Heart right ventricle (tissue), 16 donors: ENCODE results near the gene PLD2. TPM values are rescaled to one million over a fixed set of nuclear protein-coding genes. Genes with fewer than 3 reads are reported as not detected.
A peak's percentile ranks its signal among the peaks of the same experiment; 100 is the strongest.

Experiments used
- ATAC-seq, 8 donors: fragments of 200-7000 bp; cut with Tn5 transposase; one replicate each; pipeline ENCODE4 v1.9.1; 2020; ENCODE audit warnings: mild to moderate bottlenecking in 8 of 8, moderate library complexity in 8 of 8, moderate number of reproducible peaks in 1 of 8
- DNase-seq, 2 donors: peaks; one replicate each; pipeline ENCODE4 v3.0.0-alpha.2; 2020
- H3K27ac ChIP-seq, 10 donors: fragments of 200-600 bp; sonication (generic) in 2 of 10; one replicate each; pipeline versions ENCODE4 v1.5.0 to v1.8.0; 2020 to 2022; ENCODE audit warnings: mild to moderate bottlenecking in 3 of 10
- H3K27me3 ChIP-seq, 7 donors: fragments of 200-600 bp; one replicate each; pipeline ENCODE4 v1.8.0; 2021 to 2022; ENCODE audit warnings: mild to moderate bottlenecking in 2 of 7
- H3K36me3 ChIP-seq, 9 donors: fragments of 200-600 bp; sonication (generic) in 1 of 9; one replicate each; pipeline versions ENCODE4 v1.5.0 to v1.8.0; 2020 to 2022; ENCODE audit warnings: mild to moderate bottlenecking in 2 of 9
- H3K4me1 ChIP-seq, 9 donors: fragments of 200-600 bp; sonication (generic) in 1 of 9; one replicate each; pipeline versions ENCODE4 v1.5.0 to v1.8.0; 2020 to 2022; ENCODE audit warnings: mild to moderate bottlenecking in 4 of 9
- H3K4me3 ChIP-seq, 10 donors: fragments of 200-600 bp; sonication (generic) in 2 of 10; one replicate each; pipeline versions ENCODE4 v1.5.0 to v1.8.0; 2020 to 2022; ENCODE audit warnings: mild to moderate bottlenecking in 7 of 10, moderate library complexity in 2 of 10
- H3K9me3 ChIP-seq, 11 donors: fragments of 200-600 bp in 10 of 11; sonication (generic) in 2 of 11; one replicate each; pipeline versions ENCODE4 v1.5.0 to v1.8.0; 2013 to 2022; ENCODE audit warnings: mild to moderate bottlenecking in 2 of 11, control low read depth in 1 of 11, moderate library complexity in 1 of 11
- WGBS, 2 donors: extraction: QIAGEN DNeasy Blood & Tissue Kit; methylation state at CpG; one replicate each; pipeline ENCODE4 v1.1.7; 2013; ENCODE audit warnings: inconsistent platforms in 1 of 2; 5-methylcytosine and 5-hydroxymethylcytosine counted together
- intact Hi-C, 10 donors: fragments of 100-400 bp; cut with DNase I; formaldehyde crosslinking; loops; one replicate each; pipeline versions ENCODE4 v1.11.1 to v1.14.2; 2022
- polyA plus RNA-seq, 2 donors: library from polyadenylated mRNA; stranded (reverse); fragments of 200-250 nt; gene quantifications; one replicate each; pipeline ENCODE4 v1.2.3, GENCODE V29; 2013
- total RNA-seq, 10 donors: library from RNA; stranded (reverse); fragmentation: NEBNext Ultra II Directional in 3 of 10; extraction: Animal tissue kit (Norgen Biotek cat#: 25700) in 3 of 10; gene quantifications; one replicate each; pipeline versions ENCODE4 v1.2.1 to v1.2.4, GENCODE V29; 2021 to 2023
- TF ChIP-seq, protein P1 (sequence below), 9 donors: fragments of 200-600 bp; sonication (generic) in 2 of 9; IDR thresholded peaks; one replicate each; pipeline versions ENCODE4 v1.5.0 to v1.8.0; 2021 to 2022; ENCODE audit warnings: antibody characterized with exemption in 9 of 9, mild to moderate bottlenecking in 5 of 9, moderate library complexity in 1 of 9
- donor health status: Arrhythmogenic right ventricular cardiomyopathy.
- donor health status: ischemic (EF 13 %, LVEDD 7.1; RV severe dilation, severe dysfunction).
- donor health status: healthy with polysubstance abuse.
- donor health status: DM: no; HTN: yes; CAD: no.
- donor health status: DM: no; HTN: no; CAD: no.
- donor health status: ischemic (EF 25% LVEDD 6.9; RV normal size, moderate dysfunction).
- donor health status: ischemic (EF 25% LVEDD 5.7; RV mildly dilated, moderate dysfunction).
- donor health status: healthy.
- donor health status: DM: yes; HTN: yes; CAD: no.
- donor health status: Ischemic cardiomyopathy.
- donor health status: ischemic (EF 35%, LVEDD 5.7; RV mildly dilated, moderate dysfunction).
- donor health status: nonischemic (EF 11% LVEDD 7.7; RV severe dilation, severe dysfunction).
- donor health status: DM: yes; HTN: yes; CAD: no.
- donor health status: PGD.
- donor health status: ischemic (EF 29% LVEDD 5.4; RV normal size, mild dysfunction).
- donor health status: nonischemic (EF 23%, LVEDD 6.1; RV moderate dilation, normal function).

The PLD2 gene
- total and polyA plus RNA-seq, 12 donors: 5.6 to 20.7 (median 10.4) TPM

DNA sequence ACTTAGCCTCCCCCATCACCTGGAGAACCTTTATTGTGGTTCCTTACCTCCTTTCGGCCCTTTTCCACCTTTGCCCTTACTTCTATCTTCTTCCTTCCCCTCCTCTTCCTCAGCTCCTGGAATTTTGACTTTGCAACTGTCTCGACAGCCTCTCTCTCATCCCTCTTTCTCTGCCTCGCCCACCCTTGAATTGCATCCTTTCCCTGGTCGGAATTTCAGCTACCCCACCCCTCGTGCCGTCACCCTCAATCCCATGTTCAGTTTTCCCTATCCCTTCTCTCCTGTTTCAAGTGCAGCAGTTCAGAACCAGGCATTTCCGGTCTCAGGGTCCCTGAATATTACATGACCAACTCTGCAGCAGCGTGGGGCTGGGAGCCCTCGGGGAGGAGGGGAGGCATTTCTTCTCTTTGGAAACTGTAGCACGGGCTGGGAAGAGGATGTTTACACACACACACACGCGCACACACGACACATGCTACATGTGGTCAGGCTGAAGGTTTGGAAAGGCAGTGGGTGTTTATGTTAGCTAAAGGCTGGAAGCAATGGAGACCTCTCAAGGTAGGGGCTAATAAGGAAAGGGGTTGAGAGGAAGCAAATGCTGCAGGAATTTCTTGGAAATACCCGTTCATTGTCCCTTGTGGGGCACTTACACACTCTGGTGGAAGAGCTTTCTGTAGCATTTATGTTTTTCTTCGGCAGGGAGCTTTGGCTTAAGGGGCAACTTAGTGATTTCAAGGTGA lies 27.2 kb downstream of the PLD2 start:
- 5 to 10% methylated on average over 15 of the region's 15 CpGs for WGBS, 2 donors
- peak overlapping the region; percentile 64 to 97 (median 92) for H3K27ac ChIP-seq
- H3K27me3 ChIP-seq: no peaks in the 10 kb centered on the region
- H3K4me1 ChIP-seq: peaks cover 10 to 57% (median 54%) of the 10 kb centered on the region in 9 donors
- H3K36me3 ChIP-seq: peaks cover 0 to 9% (median 0%) of the 10 kb centered on the region in 9 donors
- no peaks in the 10 kb centered on the region for H3K9me3 ChIP-seq
- peak in 1 of 2 donors; percentile 38 for DNase-seq
- ATAC-seq: peak in 5 of 8 donors; percentile 1 to 31 (median 7)
- intact Hi-C loops: loop anchor here in 4 of 10 donors (2.0 to 10.0 kb wide), 2 partner anchors 43 to 51 kb away; no protein-coding TSS in a partner anchor
- H3K4me3 ChIP-seq: peak overlapping the region; percentile 67 to 99 (median 90)
- TF ChIP-seq, protein P1, sequence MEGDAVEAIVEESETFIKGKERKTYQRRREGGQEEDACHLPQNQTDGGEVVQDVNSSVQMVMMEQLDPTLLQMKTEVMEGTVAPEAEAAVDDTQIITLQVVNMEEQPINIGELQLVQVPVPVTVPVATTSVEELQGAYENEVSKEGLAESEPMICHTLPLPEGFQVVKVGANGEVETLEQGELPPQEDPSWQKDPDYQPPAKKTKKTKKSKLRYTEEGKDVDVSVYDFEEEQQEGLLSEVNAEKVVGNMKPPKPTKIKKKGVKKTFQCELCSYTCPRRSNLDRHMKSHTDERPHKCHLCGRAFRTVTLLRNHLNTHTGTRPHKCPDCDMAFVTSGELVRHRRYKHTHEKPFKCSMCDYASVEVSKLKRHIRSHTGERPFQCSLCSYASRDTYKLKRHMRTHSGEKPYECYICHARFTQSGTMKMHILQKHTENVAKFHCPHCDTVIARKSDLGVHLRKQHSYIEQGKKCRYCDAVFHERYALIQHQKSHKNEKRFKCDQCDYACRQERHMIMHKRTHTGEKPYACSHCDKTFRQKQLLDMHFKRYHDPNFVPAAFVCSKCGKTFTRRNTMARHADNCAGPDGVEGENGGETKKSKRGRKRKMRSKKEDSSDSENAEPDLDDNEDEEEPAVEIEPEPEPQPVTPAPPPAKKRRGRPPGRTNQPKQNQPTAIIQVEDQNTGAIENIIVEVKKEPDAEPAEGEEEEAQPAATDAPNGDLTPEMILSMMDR (IDR thresholded peaks at IDR 0.05): no peak

DNA sequence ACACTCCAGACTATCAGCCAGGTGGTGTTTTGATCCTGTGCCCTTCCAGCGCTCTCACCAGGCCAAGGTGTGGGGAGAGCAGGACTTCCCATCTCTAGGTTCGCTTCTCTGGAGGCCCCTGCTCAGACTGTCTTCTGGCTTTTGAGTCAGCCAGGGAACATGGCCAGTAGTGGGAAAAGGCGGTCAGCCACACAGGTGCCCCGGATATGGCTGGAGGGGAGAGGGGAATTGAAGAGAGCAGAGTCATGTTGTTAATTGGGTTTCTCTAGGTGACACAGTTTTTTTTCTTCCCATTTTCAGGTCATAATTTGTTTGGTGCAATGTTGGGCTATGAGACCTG lies 27.7 kb downstream of the PLD2 start:
- TF ChIP-seq, protein P1 (IDR thresholded peaks at IDR 0.05): no peak
- Histone ChIP-seq H3K27ac (peak overlapping the region in 8 of 10 donors; percentile 89 to 97 (median 93)), H3K36me3 (peaks cover 0 to 9% (median 0%) of the 10 kb centered on the region in 9 donors), H3K27me3 (no peaks in the 10 kb centered on the region), H3K4me3 (peak overlapping the region in 9 of 10 donors; percentile 67 to 99 (median 91)), H3K9me3 (no peaks in the 10 kb centered on the region), H3K4me1 (peaks cover 10 to 62% (median 58%) of the 10 kb centered on the region in 9 donors)
- intact Hi-C loops: loop anchor here in 5 of 10 donors (5.0 to 10.0 kb wide), 3 partner anchors 37 to 50 kb away; partner anchors contain the start of gene PSMB6 (in 3 of the 5)
- WGBS, 2 donors: 69 to 84% methylated on average over 4 of the region's 4 CpGs
- ATAC-seq: no peak
- no peak for DNase-seq

DNA sequence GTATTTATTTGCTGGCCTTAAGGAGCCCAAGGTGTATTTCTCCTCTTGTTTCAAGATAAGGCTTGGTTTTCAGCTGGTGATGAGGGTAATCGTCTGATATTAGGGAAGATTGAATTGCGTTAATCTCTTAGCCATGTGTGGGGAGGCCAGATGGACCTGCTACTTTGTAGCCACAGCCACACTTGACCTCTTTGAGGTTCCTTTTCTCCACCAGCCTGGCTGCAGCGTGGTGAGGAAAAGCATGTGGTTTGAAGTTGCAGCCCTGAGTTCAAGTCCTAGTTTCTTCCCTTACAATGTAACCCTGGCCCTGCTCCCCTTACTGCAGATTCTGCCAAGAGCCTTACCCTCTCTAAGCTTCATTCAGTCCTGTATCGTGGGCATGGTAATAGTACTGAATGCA lies 29.3 kb downstream of the PLD2 start:
- peak overlapping the region in 4 of 10 donors; percentile 0 to 80 (median 30) for H3K27ac ChIP-seq
- ATAC-seq (no peak), DNase-seq (no peak)
- H3K4me3 ChIP-seq: no peak overlapping the region
- no peaks in the 10 kb centered on the region for H3K9me3 ChIP-seq
- intact Hi-C loops: loop anchor here in 5 of 10 donors (5.0 to 10.0 kb wide), 3 partner anchors 39 to 49 kb away; partner anchors contain the start of gene PSMB6 (in 3 of the 5)
- no peaks in the 10 kb centered on the region for H3K27me3 ChIP-seq
- TF ChIP-seq, protein P1 (IDR thresholded peaks at IDR 0.05): no peak
- peaks cover 10 to 78% (median 71%) of the 10 kb centered on the region in 9 donors for H3K4me1 ChIP-seq
- peaks cover 0 to 9% (median 0%) of the 10 kb centered on the region in 9 donors for H3K36me3 ChIP-seq
- WGBS, 2 donors: 77 to 93% methylated on average over 4 of the region's 4 CpGs

DNA sequence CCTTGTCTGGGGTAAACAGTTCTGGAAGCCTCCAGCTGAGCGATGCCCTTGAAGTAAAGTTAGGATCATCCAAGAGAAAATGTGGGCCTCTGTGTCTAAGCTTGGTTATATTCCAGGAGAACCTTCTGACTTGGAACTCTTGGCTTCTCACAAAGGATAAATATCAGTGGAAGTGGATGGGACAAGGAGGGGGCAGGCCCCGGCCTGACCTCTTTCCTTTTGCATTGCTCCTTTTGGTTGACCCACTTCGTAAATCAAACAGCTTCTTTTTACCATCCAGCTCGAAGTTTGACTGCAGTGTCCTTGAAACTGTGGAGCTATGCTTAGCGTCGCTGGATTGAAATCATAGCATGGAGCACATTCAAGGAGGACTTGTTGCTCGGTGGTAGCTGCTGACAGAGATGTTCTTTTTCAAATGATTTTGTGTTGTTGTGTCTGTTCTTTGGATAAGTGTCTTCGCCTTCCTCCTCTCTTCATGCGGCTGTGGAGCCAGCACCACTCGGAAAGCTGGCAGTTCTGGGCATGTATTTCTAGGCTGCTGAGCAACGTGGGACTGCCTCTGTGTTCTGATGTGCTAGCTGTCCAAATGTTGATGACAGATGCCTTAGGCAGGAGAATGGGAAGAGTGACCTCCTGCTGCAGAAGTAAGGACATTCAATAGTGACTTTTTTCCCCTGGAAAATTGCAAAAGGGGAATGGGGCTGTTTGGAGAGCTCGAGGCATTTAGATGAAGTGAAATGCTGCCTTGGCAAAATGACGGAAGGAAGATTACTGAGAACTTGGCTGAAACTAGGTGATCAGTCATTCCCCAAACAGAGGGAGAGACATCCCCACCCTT lies 30.7 kb downstream of the PLD2 start:
- WGBS, 2 donors: 36 to 42% methylated on average over 13 of the region's 13 CpGs
- Histone ChIP-seq H3K4me1 (peaks cover 10 to 78% (median 71%) of the 10 kb centered on the region in 9 donors), H3K9me3 (no peaks in the 10 kb centered on the region), H3K36me3 (peaks cover 0 to 9% (median 0%) of the 10 kb centered on the region in 9 donors), H3K27me3 (no peaks in the 10 kb centered on the region), H3K4me3 (no peak overlapping the region), H3K27ac (peak overlapping the region; percentile 43 to 84 (median 72))
- peak; percentile 29 to 42 for DNase-seq
- intact Hi-C loops: loop anchor here in 5 of 10 donors (5.0 to 10.0 kb wide), 3 partner anchors 40 to 47 kb away; partner anchors contain the start of gene PSMB6 (in 3 of the 5)
- TF ChIP-seq, protein P1 (IDR thresholded peaks at IDR 0.05): peak in 3 of 9 donors; percentile 31 to 35 (median 31)
- peak in 6 of 8 donors; percentile 15 to 78 (median 56) for ATAC-seq
